Panc1 (cell line): ENCODE data around the gene WDR11. TPM values are rescaled to one million over a fixed set of nuclear protein-coding genes. Genes with fewer than 3 reads are reported as not detected.

Source experiments
- ATAC-seq: fragments of 200-7000 bp; cut with Tn5 transposase; 2 replicates; pipeline ENCODE4 v1.9.1; 2020; ENCODE audit warnings: mild to moderate bottlenecking, moderate library complexity
- BruUV-seq: library from RNA; stranded (reverse); fragments of 400-500 nt; replicated peaks from 2 replicates; lab custom pipeline; 2021; lab: Mats Ljungman, UMichigan
- CTCF ChIA-PET: fragments of 300-600 bp; sonication (Branson Sonifier 250); formaldehyde crosslinking; loops from one replicate; lab custom pipeline; 2022; ENCODE audit warnings: antibody characterized with exemption; lab: Charles Lee
- POLR2A ChIA-PET: fragments of 300-600 bp; sonication (Branson Sonifier 250); formaldehyde crosslinking; loops from one replicate; lab custom pipeline; 2022; ENCODE audit warnings: antibody characterized with exemption; lab: Charles Lee
- DNase-seq: peaks from one replicate; pipeline ENCODE4 v3.0.0-alpha.2; 2010; ENCODE audit warnings: low read depth, low spot score
- H3K27ac ChIP-seq: 2 replicates; pipeline ENCODE4 v1.5.1; 2011; ENCODE audit warnings: mild to moderate bottlenecking, low read length, inconsistent platforms
- H3K27me3 ChIP-seq: fragments of 200-500 bp; sonication (Bioruptor generic); 2 replicates; pipeline ENCODE4 v1.6.0; 2014; ENCODE audit warnings: low read length, inconsistent platforms; ENCODE audit not compliant: control insufficient read depth, insufficient read depth
- H3K36me3 ChIP-seq: fragments of 200-500 bp; sonication (Bioruptor generic); 2 replicates; pipeline ENCODE4 v1.5.1; 2014; ENCODE audit warnings: inconsistent platforms, mild to moderate bottlenecking, low read length, moderate library complexity; ENCODE audit not compliant: control insufficient read depth, insufficient read depth
- H3K4me1 ChIP-seq: 2 replicates; pipeline ENCODE4 v1.5.1; 2011; ENCODE audit warnings: inconsistent platforms, mild to moderate bottlenecking, low read length, moderate library complexity; ENCODE audit not compliant: control insufficient read depth, insufficient read depth
- H3K4me3 ChIP-seq, 2 experiments: 2 replicates each; pipeline ENCODE4 v1.5.1; 2011 to 2012; ENCODE audit warnings: low read depth in 2 of 2, low read length in 2 of 2, mild to moderate bottlenecking in 2 of 2, inconsistent platforms in 1 of 2, moderate library complexity in 1 of 2
- H3K9me3 ChIP-seq: fragments of 200-500 bp; sonication (Bioruptor generic); 2 replicates; pipeline ENCODE4 v1.5.1; 2014; ENCODE audit warnings: low read depth, mild to moderate bottlenecking, inconsistent platforms, low read length, moderate library complexity; ENCODE audit not compliant: control insufficient read depth, insufficient read depth
- CTCF ChIP-seq: fragments of 450-650 bp; IDR thresholded peaks from 2 replicates; pipeline ENCODE4 v1.5.1; 2017; ENCODE audit warnings: mild to moderate bottlenecking
- POLR2AphosphoS5 ChIP-seq: IDR thresholded peaks from 2 replicates; pipeline ENCODE4 v1.6.1; 2012; ENCODE audit warnings: mild to moderate bottlenecking, low read depth, low read length, moderate library complexity
- SIN3A ChIP-seq: IDR thresholded peaks from 2 replicates; pipeline ENCODE4 v1.6.1; 2012; ENCODE audit warnings: low read depth, mild to moderate bottlenecking, low read length, moderate library complexity, borderline replicate concordance; ENCODE audit not compliant: insufficient read depth
- TCF7L2 ChIP-seq: IDR thresholded peaks from 2 replicates; pipeline ENCODE4 v1.6.1; 2011; ENCODE audit warnings: mild to moderate bottlenecking, low read depth, low read length, inconsistent platforms
- in situ Hi-C: cut with HindIII; loops from 2 replicates; pipeline ENCODE4 v1.10.0; 2016; ENCODE audit warnings: low sequenced_read_pairs, low pct_unique_long_range_greater_than_20kb
- intact Hi-C: fragments of 100-400 bp; cut with micrococcal nuclease; formaldehyde crosslinking; loops from one replicate; pipeline ENCODE4 v1.10.0; 2022; ENCODE audit not compliant: unreplicated experiment
- total RNA-seq: library from RNA; stranded (reverse); gene quantifications from one replicate; pipeline ENCODE4 v1.2.1, GENCODE V29; 2021; ENCODE audit not compliant: unreplicated experiment
- TF ChIP-seq, protein P1 (sequence below), 2 experiments: IDR thresholded peaks; 2 replicates each; pipeline ENCODE4 v1.6.1; 2011 to 2012; ENCODE audit warnings: low read depth in 2 of 2, control low read depth in 1 of 2, low read length in 1 of 2, mild to moderate bottlenecking in 1 of 2, moderate library complexity in 1 of 2; ENCODE audit not compliant: insufficient read depth in 1 of 2

The WDR11 gene
- total RNA-seq, 1 experiment from 2014 or later, result 59.3 TPM

DNA sequence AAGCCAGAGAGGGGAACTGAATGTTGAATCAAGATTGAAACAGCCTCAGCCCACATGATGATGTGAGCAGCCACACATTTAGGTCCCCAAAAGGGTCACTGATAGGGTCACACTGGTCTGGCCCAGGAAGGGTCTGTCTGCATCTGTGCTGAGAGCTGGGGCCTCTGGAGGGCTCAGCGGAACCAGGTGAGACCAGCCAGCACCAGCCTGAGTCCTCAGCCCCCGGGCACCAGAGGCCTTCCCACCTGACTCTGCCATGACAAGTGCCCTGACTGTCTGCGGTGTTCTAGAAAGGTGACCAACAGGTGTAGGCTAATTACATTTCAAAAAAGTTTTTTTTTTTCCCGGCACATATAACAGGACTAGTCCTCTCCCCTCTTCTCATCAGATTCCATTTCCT, 76.2 kb downstream of the WDR11 start:
- no TSS peak for BruUV-seq
- H3K27me3 ChIP-seq, result no peaks in the 10 kb centered on the region
- H3K4me3 ChIP-seq, result no peak overlapping the region
- DNase-seq, result no peak
- no peak for ATAC-seq
- POLR2A ChIA-PET, result no interaction called here
- intact Hi-C loops (no loop called here), in situ Hi-C loops (no loop called here)
- H3K36me3 ChIP-seq, result no peaks in the 10 kb centered on the region
- CTCF ChIA-PET, result no interaction called here
- H3K4me1 ChIP-seq, result no peaks in the 10 kb centered on the region
- no peaks in the 10 kb centered on the region for H3K9me3 ChIP-seq
- H3K27ac ChIP-seq, result no peak overlapping the region
- TF ChIP-seq POLR2AphosphoS5 (no peak), SIN3A (no peak), TCF7L2 (no peak), CTCF (no peak)
- TF ChIP-seq, protein P1, sequence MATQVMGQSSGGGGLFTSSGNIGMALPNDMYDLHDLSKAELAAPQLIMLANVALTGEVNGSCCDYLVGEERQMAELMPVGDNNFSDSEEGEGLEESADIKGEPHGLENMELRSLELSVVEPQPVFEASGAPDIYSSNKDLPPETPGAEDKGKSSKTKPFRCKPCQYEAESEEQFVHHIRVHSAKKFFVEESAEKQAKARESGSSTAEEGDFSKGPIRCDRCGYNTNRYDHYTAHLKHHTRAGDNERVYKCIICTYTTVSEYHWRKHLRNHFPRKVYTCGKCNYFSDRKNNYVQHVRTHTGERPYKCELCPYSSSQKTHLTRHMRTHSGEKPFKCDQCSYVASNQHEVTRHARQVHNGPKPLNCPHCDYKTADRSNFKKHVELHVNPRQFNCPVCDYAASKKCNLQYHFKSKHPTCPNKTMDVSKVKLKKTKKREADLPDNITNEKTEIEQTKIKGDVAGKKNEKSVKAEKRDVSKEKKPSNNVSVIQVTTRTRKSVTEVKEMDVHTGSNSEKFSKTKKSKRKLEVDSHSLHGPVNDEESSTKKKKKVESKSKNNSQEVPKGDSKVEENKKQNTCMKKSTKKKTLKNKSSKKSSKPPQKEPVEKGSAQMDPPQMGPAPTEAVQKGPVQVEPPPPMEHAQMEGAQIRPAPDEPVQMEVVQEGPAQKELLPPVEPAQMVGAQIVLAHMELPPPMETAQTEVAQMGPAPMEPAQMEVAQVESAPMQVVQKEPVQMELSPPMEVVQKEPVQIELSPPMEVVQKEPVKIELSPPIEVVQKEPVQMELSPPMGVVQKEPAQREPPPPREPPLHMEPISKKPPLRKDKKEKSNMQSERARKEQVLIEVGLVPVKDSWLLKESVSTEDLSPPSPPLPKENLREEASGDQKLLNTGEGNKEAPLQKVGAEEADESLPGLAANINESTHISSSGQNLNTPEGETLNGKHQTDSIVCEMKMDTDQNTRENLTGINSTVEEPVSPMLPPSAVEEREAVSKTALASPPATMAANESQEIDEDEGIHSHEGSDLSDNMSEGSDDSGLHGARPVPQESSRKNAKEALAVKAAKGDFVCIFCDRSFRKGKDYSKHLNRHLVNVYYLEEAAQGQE (IDR thresholded peaks at IDR 0.05; ENCODE audit: insufficient read depth in 1 of 2, low read depth in 2 of 2, low read length in 1 of 2), result no peak

GRCh38 chr10:120929166-120929565, 78.0 kb downstream of the WDR11 start:
- Histone ChIP-seq H3K36me3 (no peaks in the 10 kb centered on the region), H3K27me3 (no peaks in the 10 kb centered on the region), H3K4me1 (no peaks in the 10 kb centered on the region), H3K27ac (no peak overlapping the region), H3K9me3 (no peaks in the 10 kb centered on the region), H3K4me3 (no peak overlapping the region)
- ATAC-seq (no peak), DNase-seq (no peak)
- TF ChIP-seq POLR2AphosphoS5 (no peak), SIN3A (no peak), CTCF (no peak), TCF7L2 (no peak)
- TF ChIP-seq, protein P1 (IDR thresholded peaks at IDR 0.05; ENCODE audit: insufficient read depth in 1 of 2, low read depth in 2 of 2, low read length in 1 of 2), result no peak
- ChIA-PET CTCF (no interaction called here), POLR2A (no interaction called here)
- in situ Hi-C loops (no loop called here), intact Hi-C loops (no loop called here)
- no TSS peak for BruUV-seq
